SK-N-SH (cell line): Measurements from ENCODE around the gene WFDC2. TPM values are rescaled to one million over a fixed set of nuclear protein-coding genes. Genes with fewer than 3 reads are reported as not detected.

Experiments used
- CTCF ChIA-PET: fragments of 300-600, 350-600 bp; formaldehyde crosslinking; extraction: SDS; loops from one replicate; lab custom pipeline; 2021; lab: Yijun Ruan, JAX
- POLR2A ChIA-PET: fragments of 350-600 bp; sonication (Branson Sonifier 250); formaldehyde crosslinking; extraction: SDS; loops from one replicate; lab custom pipeline; 2020; ENCODE audit warnings: antibody characterized with exemption, inconsistent platforms; lab: Yijun Ruan, JAX
- DNase-seq: peaks from one replicate; pipeline ENCODE4 v3.0.0; 2012
- H2AFZ ChIP-seq: fragments of 200-600 bp; sonication (generic); 2 replicates; pipeline ENCODE4 v1.8.1; 2016; ENCODE audit warnings: antibody characterized with exemption, mild to moderate bottlenecking, low read depth
- H3F3A ChIP-seq: fragments of 200-600 bp; sonication (generic); replicated peaks from 2 replicates; pipeline ENCODE3; 2016; ENCODE audit warnings: antibody characterized with exemption, mild to moderate bottlenecking; ENCODE audit not compliant: insufficient read depth
- H3K27ac ChIP-seq, 2 experiments: fragments of 200-500 bp in 1 of 2; fragments of 200-600 bp in 1 of 2; sonication (Bioruptor generic) in 1 of 2; sonication (generic), shearing (Covaris generic) in 1 of 2; 2 replicates each; pipeline versions ENCODE4 v1.5.1 to v1.6.1; 2014 to 2016; ENCODE audit warnings: low read depth in 2 of 2, inconsistent platforms in 1 of 2, low read length in 1 of 2, mild to moderate bottlenecking in 1 of 2, mixed read lengths in 1 of 2
- H3K27me3 ChIP-seq: fragments of 200-600 bp; sonication (generic), shearing (Covaris generic); 2 replicates; pipeline ENCODE4 v1.6.1; 2016; ENCODE audit warnings: mixed run types; ENCODE audit not compliant: insufficient read depth
- H3K36me3 ChIP-seq, 2 experiments: fragments of 200-500 bp in 1 of 2; fragments of 200-600 bp in 1 of 2; sonication (Bioruptor generic) in 1 of 2; sonication (generic) in 1 of 2; replicated peaks in 1 of 2; 2 replicates each; pipeline versions ENCODE3 to v1.5.1; 2014 to 2016; ENCODE audit warnings: low read length in 1 of 2, mild to moderate bottlenecking in 1 of 2; ENCODE audit not compliant: insufficient read depth in 2 of 2, control insufficient read depth in 1 of 2
- H3K4me1 ChIP-seq, 2 experiments: fragments of 200-500 bp in 1 of 2; fragments of 200-600 bp in 1 of 2; sonication (Bioruptor generic) in 1 of 2; sonication (generic), shearing (Covaris generic) in 1 of 2; 2 replicates each; pipeline versions ENCODE4 v1.5.1 to v1.6.1; 2014 to 2016; ENCODE audit warnings: low read depth in 1 of 2, low read length in 1 of 2, mixed run types in 1 of 2; ENCODE audit not compliant: insufficient read depth in 2 of 2, control insufficient read depth in 1 of 2
- H3K4me2 ChIP-seq: fragments of 200-600 bp; sonication (generic), shearing (Covaris generic); 2 replicates; pipeline ENCODE4 v1.6.1; 2017; ENCODE audit warnings: mixed run types
- H3K4me3 ChIP-seq, 2 experiments: fragments of 200-500 bp in 1 of 2; fragments of 200-600 bp in 1 of 2; sonication (Bioruptor generic) in 1 of 2; sonication (generic), shearing (Covaris generic) in 1 of 2; 2 replicates each; pipeline versions ENCODE4 v1.5.1 to v1.8.1; 2014 to 2016; ENCODE audit warnings: low read depth in 2 of 2, inconsistent platforms in 1 of 2, low read length in 1 of 2, mild to moderate bottlenecking in 1 of 2, mixed read lengths in 1 of 2, moderate library complexity in 1 of 2
- H3K79me2 ChIP-seq: fragments of 200-600 bp; sonication (generic); 2 replicates; pipeline ENCODE4 v1.8.1; 2017; ENCODE audit warnings: mild to moderate bottlenecking; ENCODE audit not compliant: insufficient read depth
- H3K9ac ChIP-seq: fragments of 200-600 bp; sonication (generic); 2 replicates; pipeline ENCODE4 v1.6.1; 2017; ENCODE audit warnings: mixed run types
- H3K9me2 ChIP-seq: fragments of 200-600 bp; sonication (generic); 2 replicates; pipeline ENCODE4 v1.6.1; 2017; ENCODE audit warnings: mixed run types
- H3K9me3 ChIP-seq: fragments of 200-600 bp; sonication (generic); 2 replicates; pipeline ENCODE4 v1.6.1; 2017; ENCODE audit warnings: mixed run types, mild to moderate bottlenecking, moderate library complexity
- H4K20me1 ChIP-seq: fragments of 200-600 bp; sonication (generic); 2 replicates; pipeline ENCODE4 v1.6.1; 2017; ENCODE audit warnings: mild to moderate bottlenecking, mixed run types; ENCODE audit not compliant: insufficient read depth
- ELF1 ChIP-seq: IDR thresholded peaks from 2 replicates; pipeline ENCODE4 v1.4.0; 2012
- GABPA ChIP-seq: IDR thresholded peaks from 2 replicates; pipeline ENCODE4 v1.4.0; 2012; ENCODE audit warnings: low read depth, mild to moderate bottlenecking
- JUND ChIP-seq: IDR thresholded peaks from 2 replicates; pipeline ENCODE4 v1.4.0; 2012
- MXI1 ChIP-seq: IDR thresholded peaks from 2 replicates; pipeline ENCODE4 v1.6.1; 2012; ENCODE audit warnings: mild to moderate bottlenecking, low read depth, low read length, improper control_type of control experiment
- NRF1 ChIP-seq: IDR thresholded peaks from 2 replicates; pipeline ENCODE4 v1.6.1; 2012; ENCODE audit warnings: low read depth, mild to moderate bottlenecking, low read length
- TAF1 ChIP-seq: IDR thresholded peaks from 2 replicates; pipeline ENCODE4 v1.6.1; 2012; ENCODE audit warnings: low read depth, mild to moderate bottlenecking, low read length, moderate library complexity, borderline replicate concordance
- TCF12 ChIP-seq: IDR thresholded peaks from 2 replicates; pipeline ENCODE4 v1.4.0; 2012
- YY1 ChIP-seq: IDR thresholded peaks from 2 replicates; pipeline ENCODE4 v1.4.0; 2012; ENCODE audit warnings: low read depth, mild to moderate bottlenecking
- WGBS: methylation state at CpG from one replicate; pipeline ENCODE4 v1.1.6; 2017; ENCODE audit warnings: low lambda C conversion rate; 5-methylcytosine and 5-hydroxymethylcytosine counted together
- polyA plus RNA-seq, 3 experiments: library from polyadenylated mRNA; depleted of rRNA; stranded (reverse); fragments of >200 nt; gene quantifications; 2 replicates each; pipeline ENCODE4 v1.2.3, GENCODE V29; 2012
- TF ChIP-seq, protein P1 (sequence below): IDR thresholded peaks from 2 replicates; pipeline ENCODE4 v1.4.0; 2012; ENCODE audit warnings: low read depth, borderline replicate concordance
- TF ChIP-seq, protein P2 (sequence below): IDR thresholded peaks from 2 replicates; pipeline ENCODE4 v1.4.0; 2012; ENCODE audit warnings: low read depth

WFDC2 gene
- polyA plus RNA-seq, 1 of the 3 experiments (the other 2 are of a cell fraction) = 0.21 TPM

GRCh38 chr20:45461225-45461624 lies 8.3 kb upstream of the WFDC2 start:
- H3K79me2 ChIP-seq = no peaks in the 10 kb centered on the region
- no peak overlapping the region for H3K27ac ChIP-seq
- no peaks in the 10 kb centered on the region for H3K4me1 ChIP-seq
- no peaks in the 10 kb centered on the region for H3F3A ChIP-seq
- no peaks in the 10 kb centered on the region for H4K20me1 ChIP-seq
- H3K9me3 ChIP-seq = no peaks in the 10 kb centered on the region
- DNase-seq = no peak
- no peaks in the 10 kb centered on the region for H3K36me3 ChIP-seq
- 13% methylated on average over 1 of the region's 1 CpG for WGBS
- no peaks in the 10 kb centered on the region for H3K9me2 ChIP-seq
- peaks cover 27% of the 10 kb centered on the region; the same call in 1 of the 2 replicates for H3K27me3 ChIP-seq
- no peak overlapping the region for H2AFZ ChIP-seq
- POLR2A ChIA-PET = no interaction called here
- no peak overlapping the region for H3K4me3 ChIP-seq
- TF ChIP-seq MXI1 = no peak
- TF ChIP-seq GABPA = no peak
- TF ChIP-seq TCF12 = no peak
- TF ChIP-seq, protein P1, sequence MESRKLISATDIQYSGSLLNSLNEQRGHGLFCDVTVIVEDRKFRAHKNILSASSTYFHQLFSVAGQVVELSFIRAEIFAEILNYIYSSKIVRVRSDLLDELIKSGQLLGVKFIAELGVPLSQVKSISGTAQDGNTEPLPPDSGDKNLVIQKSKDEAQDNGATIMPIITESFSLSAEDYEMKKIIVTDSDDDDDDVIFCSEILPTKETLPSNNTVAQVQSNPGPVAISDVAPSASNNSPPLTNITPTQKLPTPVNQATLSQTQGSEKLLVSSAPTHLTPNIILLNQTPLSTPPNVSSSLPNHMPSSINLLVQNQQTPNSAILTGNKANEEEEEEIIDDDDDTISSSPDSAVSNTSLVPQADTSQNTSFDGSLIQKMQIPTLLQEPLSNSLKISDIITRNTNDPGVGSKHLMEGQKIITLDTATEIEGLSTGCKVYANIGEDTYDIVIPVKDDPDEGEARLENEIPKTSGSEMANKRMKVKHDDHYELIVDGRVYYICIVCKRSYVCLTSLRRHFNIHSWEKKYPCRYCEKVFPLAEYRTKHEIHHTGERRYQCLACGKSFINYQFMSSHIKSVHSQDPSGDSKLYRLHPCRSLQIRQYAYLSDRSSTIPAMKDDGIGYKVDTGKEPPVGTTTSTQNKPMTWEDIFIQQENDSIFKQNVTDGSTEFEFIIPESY = no peak
- TF ChIP-seq NRF1 = no peak
- no peak for TF ChIP-seq TAF1
- TF ChIP-seq, protein P2, sequence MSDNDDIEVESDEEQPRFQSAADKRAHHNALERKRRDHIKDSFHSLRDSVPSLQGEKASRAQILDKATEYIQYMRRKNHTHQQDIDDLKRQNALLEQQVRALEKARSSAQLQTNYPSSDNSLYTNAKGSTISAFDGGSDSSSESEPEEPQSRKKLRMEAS = no peak
- TF ChIP-seq JUND = no peak
- TF ChIP-seq, all 33 proteins: peak for 0
- Histone ChIP-seq H3K4me2 (no peak overlapping the region), H3K9ac (no peak overlapping the region)
- CTCF ChIA-PET = interaction anchor here (1.0 to 10.9 kb wide), 5 partner anchors 11 to 310 kb away, joined by 3 to 67 read pairs (median 5); no protein-coding TSS in a partner anchor

- H3K4me2 ChIP-seq = no peak overlapping the region
- H3K27me3 ChIP-seq = peaks cover 35% of the 10 kb centered on the region; the same call in 1 of the 2 replicates
- no peaks in the 10 kb centered on the region for H4K20me1 ChIP-seq
- H2AFZ ChIP-seq = no peak overlapping the region
- TF ChIP-seq YY1 (no peak), ELF1 (no peak)
- TF ChIP-seq, protein P2 = no peak
- WGBS = 21% methylated on average over 4 of the region's 6 CpGs
- H3F3A ChIP-seq = no peaks in the 10 kb centered on the region
- H3K79me2 ChIP-seq = no peaks in the 10 kb centered on the region
- no peak overlapping the region for H3K9ac ChIP-seq
- H3K9me2 ChIP-seq = no peaks in the 10 kb centered on the region
- no peaks in the 10 kb centered on the region for H3K4me1 ChIP-seq
- CTCF ChIA-PET = interaction anchor here (0.9 to 10.9 kb wide), 7 partner anchors 12 to 367 kb away, joined by 3 to 67 read pairs (median 4); partner anchors contain the start of gene SYS1
- no peaks in the 10 kb centered on the region for H3K9me3 ChIP-seq
- no peak for DNase-seq
- H3K27ac ChIP-seq = no peak overlapping the region
- POLR2A ChIA-PET = no interaction called here
- no peak overlapping the region for H3K4me3 ChIP-seq
- no peaks in the 10 kb centered on the region for H3K36me3 ChIP-seq
Observed at GRCh38 chr20:45462711-45463509, 6.6 kb upstream of the WFDC2 start.
